GM12875 (cell line): Measurements from ENCODE around the gene TPP2.

Source experiments
- H3K4me3 ChIP-seq: one replicate; pipeline ENCODE4 v1.5.1; 2011; ENCODE audit warnings: low read depth, low read length, control low read depth
- CTCF ChIP-seq: IDR thresholded peaks from 2 replicates; pipeline ENCODE4 v1.5.1; 2011; ENCODE audit warnings: low read depth, mild to moderate bottlenecking, control low read depth, inconsistent platforms, low read length, moderate library complexity, borderline replicate concordance; ENCODE audit not compliant: insufficient read depth

Gene TPP2

GRCh38 chr13:102651892-102652291 is 55.1 kb downstream of the TPP2 start:
- TF ChIP-seq CTCF = no peak
- no peak overlapping the region for H3K4me3 ChIP-seq

- no peak overlapping the region for H3K4me3 ChIP-seq
- TF ChIP-seq CTCF = no peak
Observed at GRCh38 chr13:102654756-102655155, 58.0 kb downstream of the TPP2 start.

GRCh38 chr13:102657630-102658029 is 60.8 kb downstream of the TPP2 start:
- no peak for TF ChIP-seq CTCF
- H3K4me3 ChIP-seq = no peak overlapping the region

- TF ChIP-seq CTCF = no peak
Observed at GRCh38 chr13:102658660-102659059, 61.9 kb downstream of the TPP2 start.

GRCh38 chr13:102659168-102659713 is 62.5 kb downstream of the TPP2 start:
- no peak overlapping the region for H3K4me3 ChIP-seq
- no peak for TF ChIP-seq CTCF

More at GRCh38 chr13:102658660-102659059, 61.9 kb downstream of the TPP2 start:
- no peak overlapping the region for H3K4me3 ChIP-seq

- TF ChIP-seq CTCF = no peak
- H3K4me3 ChIP-seq = no peak overlapping the region
Observed at GRCh38 chr13:102667023-102667422, 70.2 kb downstream of the TPP2 start.

- no peak for TF ChIP-seq CTCF
- H3K4me3 ChIP-seq = no peak overlapping the region
Observed at GRCh38 chr13:102667911-102668310, 71.1 kb downstream of the TPP2 start.
